Measurements from ENCODE around the gene KLHL41.

DNA sequence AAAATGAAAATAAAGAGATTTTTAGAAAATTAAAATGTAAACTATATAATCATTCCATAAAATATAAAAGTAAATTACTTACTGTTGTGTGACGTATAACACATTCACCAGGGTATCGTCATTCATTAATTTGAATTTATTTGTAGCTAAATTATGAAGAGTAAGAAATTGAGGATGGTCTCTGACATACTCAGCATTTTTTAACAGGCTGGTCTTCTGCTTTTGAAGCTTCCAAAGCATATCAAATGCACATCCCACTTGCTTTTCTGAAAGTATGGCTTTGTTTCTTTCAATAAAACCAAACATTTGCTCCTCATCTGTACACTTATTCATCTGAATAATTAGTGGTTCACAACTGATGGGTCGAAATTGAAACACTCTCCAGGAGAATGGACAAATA, 62.1 kb downstream of the KLHL41 start:
- no peak for TF ChIP-seq ZNF549 (tag by site-specific recombination; IDR thresholded peaks at IDR 0.05)
- TF ChIP-seq, protein P1, sequence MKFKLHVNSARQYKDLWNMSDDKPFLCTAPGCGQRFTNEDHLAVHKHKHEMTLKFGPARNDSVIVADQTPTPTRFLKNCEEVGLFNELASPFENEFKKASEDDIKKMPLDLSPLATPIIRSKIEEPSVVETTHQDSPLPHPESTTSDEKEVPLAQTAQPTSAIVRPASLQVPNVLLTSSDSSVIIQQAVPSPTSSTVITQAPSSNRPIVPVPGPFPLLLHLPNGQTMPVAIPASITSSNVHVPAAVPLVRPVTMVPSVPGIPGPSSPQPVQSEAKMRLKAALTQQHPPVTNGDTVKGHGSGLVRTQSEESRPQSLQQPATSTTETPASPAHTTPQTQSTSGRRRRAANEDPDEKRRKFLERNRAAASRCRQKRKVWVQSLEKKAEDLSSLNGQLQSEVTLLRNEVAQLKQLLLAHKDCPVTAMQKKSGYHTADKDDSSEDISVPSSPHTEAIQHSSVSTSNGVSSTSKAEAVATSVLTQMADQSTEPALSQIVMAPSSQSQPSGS (tag by site-specific recombination; IDR thresholded peaks at IDR 0.05; ENCODE audit: low read depth): no peak
- no peak for TF ChIP-seq ZNF157 (tag by site-specific recombination; IDR thresholded peaks at IDR 0.05)
- no peak for TF ChIP-seq ZNF664 (tag by site-specific recombination; IDR thresholded peaks at IDR 0.05)
- TF ChIP-seq, protein P2, sequence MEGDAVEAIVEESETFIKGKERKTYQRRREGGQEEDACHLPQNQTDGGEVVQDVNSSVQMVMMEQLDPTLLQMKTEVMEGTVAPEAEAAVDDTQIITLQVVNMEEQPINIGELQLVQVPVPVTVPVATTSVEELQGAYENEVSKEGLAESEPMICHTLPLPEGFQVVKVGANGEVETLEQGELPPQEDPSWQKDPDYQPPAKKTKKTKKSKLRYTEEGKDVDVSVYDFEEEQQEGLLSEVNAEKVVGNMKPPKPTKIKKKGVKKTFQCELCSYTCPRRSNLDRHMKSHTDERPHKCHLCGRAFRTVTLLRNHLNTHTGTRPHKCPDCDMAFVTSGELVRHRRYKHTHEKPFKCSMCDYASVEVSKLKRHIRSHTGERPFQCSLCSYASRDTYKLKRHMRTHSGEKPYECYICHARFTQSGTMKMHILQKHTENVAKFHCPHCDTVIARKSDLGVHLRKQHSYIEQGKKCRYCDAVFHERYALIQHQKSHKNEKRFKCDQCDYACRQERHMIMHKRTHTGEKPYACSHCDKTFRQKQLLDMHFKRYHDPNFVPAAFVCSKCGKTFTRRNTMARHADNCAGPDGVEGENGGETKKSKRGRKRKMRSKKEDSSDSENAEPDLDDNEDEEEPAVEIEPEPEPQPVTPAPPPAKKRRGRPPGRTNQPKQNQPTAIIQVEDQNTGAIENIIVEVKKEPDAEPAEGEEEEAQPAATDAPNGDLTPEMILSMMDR (tag by site-specific recombination; IDR thresholded peaks at IDR 0.05): no peak
- no peak for TF ChIP-seq MZF1 (tag by site-specific recombination; IDR thresholded peaks at IDR 0.05; ENCODE audit: borderline replicate concordance)
